A549 treated with Mapracorat at 1 μM for 4 hours (cell line): ENCODE results near the gene SLC25A22. TPM values are rescaled to one million over a fixed set of nuclear protein-coding genes. Genes with fewer than 3 reads are reported as not detected.

Experiments
- total RNA-seq: library from RNA; stranded (reverse); fragments of 200-300 nt; extraction: Qiagen RNA extraction; gene quantifications from 5 replicates; pipeline ENCODE4 v1.2.3, GENCODE V29; 2022

SLC25A22 gene
- total RNA-seq: 21.8 to 38.2 TPM (median 32.3 TPM) in 5 replicates

DNA sequence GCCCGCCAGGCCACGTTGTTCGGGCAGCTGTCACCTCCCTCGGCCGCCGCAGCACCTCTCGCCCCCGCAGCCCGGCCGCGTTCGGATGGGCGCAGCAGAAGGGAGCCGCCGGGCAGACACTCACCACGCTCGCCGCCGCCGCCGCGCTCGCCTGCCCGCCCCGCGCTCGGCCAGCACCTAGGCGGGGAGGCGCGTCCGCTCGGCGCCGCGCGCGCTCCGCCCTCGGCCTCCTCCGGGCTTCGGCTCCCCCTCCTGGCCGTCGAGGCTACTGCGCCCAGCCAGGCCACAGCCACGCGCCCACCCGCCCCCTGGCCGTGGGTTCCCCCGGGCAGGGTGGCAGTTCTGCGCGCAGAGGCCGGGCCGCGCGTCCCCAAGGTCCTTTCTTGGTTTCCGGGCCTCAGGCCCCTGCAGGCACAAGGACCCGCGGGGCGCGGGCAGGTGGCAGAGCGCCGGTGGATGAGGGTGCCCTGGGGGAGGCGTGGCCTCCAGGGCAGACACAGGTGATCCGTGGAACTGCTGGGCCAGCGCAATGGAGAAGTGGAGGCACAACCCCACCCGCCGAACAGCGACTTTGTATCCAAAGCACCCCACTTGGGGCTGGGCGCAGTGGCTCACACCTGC lies at the start of gene SLC25A22:
Gene SLC25A22 (minus strand): TSS at position 189 of the 621 bp plus-strand sequence. CDS start 3,275 bp downstream, outside the sequence.

DNA sequence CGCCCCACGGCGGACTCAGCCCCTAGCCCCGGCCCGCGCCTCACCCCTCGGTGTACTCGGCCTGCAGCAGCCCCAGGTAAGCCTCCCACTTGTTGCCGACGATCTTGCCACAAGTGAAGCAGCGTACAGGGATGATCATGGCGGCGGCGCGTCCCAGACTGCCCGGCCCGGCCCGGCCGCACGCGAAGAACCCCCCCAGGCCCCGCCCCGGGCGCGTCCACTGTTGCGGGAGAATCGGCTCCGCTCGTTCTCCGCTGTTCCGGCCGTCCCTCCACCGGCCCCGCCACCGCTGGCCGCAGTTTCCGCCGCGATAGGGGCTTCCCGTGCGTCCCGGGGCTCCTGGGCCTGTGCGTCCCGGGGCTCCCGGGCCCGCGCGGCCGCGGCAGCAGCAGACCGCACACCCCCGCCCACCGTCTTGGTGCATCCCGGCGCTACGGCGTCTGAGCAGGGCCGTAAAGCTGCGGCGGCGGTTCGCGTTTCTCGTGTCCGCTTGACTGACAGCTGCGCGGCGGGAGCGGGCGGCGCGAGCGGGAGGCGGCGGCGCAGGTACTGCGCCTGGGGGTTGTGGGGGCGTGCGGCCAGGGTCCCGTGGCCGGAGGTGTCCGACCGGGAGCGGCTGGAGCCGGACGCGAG lies 44.4 kb upstream of the SLC25A22 start, which contains the start of the genes POLR2L and TSPAN4:
Gene POLR2L (minus strand): TSS at position 160 of the 633 bp plus-strand sequence. CDS start 21 bp downstream, at position 139.
Gene TSPAN4 (plus strand): TSS at position 483 of the 633 bp plus-strand sequence. CDS start 7,453 bp downstream, outside the sequence.

DNA sequence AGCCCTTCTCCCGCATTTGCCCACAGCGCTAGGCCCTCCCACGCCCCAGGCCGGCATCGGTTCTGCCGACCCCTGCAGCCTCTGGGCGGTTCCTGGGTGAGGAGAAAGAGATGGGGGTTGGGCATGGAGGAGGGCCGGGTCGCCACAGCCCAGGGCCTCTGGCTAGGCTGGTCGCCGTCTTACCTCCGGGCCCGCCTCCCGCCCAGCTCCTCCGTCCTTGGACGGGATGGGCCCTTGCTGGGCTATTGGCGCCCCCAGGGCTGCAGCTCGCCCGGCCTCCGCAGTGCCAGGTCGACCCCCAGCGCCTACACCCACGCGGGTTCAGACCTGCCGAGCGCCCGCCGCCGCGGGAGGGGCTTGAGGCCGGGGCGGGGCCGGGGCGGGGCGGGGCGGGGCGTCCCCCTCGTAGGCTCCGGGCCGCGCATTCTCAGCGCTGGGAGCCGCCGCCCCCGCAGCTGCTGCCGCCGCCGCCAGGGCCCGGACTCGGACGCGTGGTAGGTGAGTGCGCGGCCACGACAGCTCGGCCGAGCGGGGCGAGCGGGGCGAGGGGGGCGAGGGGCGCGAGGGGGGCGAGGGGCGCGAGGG lies 34.5 kb upstream of the SLC25A22 start, which contains the start of gene CD151:
Gene CD151 (plus strand): TSS at position 424 of the 585 bp plus-strand sequence. CDS start 3,118 bp downstream, outside the sequence.

DNA sequence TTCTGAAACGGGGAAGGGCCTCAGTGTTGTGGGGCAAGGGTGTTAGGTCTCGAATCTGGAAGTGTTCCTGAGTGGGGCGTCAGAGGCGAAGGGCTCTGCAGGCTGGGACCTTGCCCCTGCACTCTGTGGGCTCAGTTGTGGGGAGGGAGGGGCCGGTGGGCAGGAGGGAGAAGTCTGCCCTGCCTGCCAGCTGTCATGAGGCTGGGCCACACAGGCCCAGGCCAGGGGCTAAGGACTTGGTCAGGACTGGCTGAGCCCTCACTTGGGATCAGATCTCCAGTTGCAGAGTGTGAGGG lies 29.8 kb upstream of the SLC25A22 start, which contains the start of gene CRACR2B:
Gene CRACR2B (plus strand): TSS at position 23 of the 296 bp plus-strand sequence. CDS start 689 bp downstream, outside the sequence.

DNA sequence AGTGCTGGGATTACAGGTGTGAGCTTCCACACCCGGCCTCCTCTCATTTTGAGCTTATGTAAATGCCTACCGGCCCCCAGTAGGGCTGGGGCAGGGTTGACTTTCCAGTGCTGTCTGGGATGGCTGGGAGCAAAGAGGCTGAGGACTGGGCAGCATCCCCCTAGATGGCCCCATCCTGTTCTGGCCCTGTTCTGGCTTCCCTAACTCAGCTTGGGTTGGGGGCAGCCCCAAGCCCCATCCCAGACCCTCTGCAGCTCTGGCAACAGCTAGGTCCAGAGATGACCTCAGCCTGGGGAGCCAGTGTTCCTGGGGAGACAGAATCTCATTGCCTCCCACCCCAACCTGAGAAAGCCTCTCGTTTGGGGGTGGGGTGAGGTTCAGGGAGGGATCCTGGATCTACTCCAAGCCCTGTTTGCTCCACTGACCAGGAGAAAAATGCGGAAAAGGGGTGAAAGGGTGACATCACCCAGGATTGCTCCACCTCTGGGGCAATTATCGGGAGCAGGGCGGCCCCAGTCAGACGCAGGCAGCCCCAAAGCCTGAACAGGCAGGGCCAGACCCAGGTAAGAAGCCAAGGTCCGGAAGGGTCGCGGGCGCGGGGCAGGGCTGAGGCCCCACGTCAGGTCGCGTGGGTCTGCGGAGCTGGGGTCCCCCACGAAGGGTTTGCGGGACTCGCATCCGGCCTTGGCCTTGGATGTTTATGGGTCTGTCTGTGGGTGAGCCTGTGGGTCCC lies 20.5 kb upstream of the SLC25A22 start, which contains the start of gene PNPLA2:
Gene PNPLA2 (plus strand): TSS at position 519 of the 733 bp plus-strand sequence. CDS start 805 bp downstream, outside the sequence.

DNA sequence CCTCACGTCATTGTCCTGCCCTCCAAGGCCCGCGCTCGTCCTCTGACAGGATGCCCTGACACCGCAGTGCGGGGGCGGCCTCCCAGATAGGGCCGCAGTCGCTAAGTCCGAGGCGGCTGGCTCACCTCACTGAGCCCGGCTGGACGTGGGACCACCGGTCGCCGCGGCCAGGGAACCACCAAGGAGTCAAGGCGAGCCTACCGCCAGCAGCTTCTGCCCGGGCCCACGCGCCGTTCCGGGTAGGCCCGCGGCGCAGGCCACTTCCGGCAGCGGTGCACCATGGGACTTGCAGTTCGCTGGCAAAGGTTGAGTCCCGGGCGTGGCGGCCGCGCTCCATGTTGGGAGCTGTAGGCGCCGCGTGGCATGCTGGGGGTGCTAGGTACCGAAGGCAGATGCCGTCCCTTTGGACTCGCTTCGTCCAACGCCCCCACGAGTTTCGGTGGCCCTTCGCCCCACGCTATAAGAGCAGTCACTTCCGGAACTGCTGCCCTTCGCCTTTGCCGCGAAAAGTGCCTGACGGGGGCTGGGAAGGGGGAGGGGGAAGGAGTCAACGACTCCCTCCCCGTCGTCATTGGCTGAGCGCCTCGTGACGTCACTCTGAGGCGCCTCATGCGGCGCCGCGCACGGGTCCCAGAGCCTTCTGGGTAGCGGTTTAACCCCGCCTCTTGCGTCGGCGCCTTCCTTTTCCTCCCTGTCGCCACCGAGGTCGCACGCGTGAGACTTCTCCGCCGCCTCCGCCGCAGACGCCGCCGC lies 11.4 kb upstream of the SLC25A22 start, which contains the start of gene RPLP2:
Gene RPLP2 (plus strand): TSS at position 681 of the 753 bp plus-strand sequence. CDS start 268 bp downstream, outside the sequence.

DNA sequence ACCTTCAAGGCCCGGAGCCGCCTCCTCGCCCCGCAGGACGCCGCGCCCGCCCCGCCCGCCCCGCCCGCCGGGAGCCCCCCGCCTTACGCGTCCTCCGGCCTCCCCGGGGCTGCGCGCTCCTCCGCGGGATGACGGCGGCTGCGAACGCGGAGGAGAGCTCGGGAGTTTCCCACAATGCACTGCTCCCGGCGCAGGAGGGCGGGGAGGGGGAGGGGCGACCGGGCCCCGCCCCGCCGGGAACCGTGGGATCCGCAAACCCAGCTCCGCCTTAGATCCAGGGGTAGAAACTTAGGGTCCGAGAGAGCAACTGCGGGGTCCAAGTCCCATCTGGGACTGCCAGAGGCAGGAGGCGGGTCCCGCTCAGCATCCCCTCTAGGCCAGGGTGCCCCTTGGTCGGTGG lies 8.1 kb downstream of the SLC25A22 start, which contains the start of gene CEND1:
Gene CEND1 (minus strand): TSS at position 148 of the 400 bp plus-strand sequence. CDS start 1,514 bp downstream, outside the sequence.

DNA sequence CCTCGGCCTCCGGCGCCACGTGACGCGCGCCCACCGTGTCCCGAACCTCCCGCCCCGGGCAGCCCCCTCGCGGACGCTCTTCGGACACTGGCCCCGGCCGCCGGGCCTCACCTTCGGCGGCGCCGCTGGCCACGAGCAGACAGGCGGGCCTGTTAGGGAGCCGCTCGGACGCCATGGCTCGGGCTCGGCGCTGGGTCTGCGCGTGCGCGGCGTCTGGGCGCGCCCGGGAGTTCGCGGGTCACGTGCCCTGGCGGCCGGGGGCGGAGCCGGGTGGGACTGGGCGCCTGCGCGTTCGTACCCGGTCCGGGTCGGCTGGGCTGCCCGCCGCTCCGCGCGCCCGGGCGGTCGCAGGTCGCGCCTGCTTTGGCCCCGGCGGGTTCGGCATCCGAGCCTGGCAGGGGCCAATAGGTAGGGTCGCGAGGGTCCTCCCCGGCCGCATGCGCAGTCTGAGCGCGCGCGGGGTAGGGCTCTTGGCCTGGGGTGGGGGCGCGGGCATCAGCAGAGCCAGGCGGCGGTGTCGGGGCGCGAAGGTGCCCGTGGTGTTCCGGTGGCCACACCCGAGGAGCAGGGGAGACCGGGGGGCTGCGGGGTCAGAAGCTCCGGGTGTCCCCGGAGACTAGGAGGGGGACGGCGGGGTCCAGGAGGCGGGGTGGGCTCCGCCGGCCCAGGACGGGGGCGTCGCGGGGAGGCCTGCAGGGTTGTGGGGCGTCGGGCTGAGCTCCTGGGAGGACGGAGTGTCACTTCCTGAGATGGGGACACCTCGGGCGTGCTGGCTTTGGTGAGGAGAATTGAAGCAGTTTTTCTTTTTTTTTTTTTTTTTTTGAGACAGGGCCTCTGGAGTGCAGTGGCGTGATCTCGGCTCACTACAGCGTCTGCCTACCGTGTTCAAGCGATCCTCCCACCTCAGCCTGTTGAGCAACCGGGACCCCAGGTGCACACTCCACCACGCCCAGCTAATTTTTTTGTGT lies 20.5 kb downstream of the SLC25A22 start, which contains the start of gene GATD1:
Gene GATD1 (minus strand): TSS at position 200 of the 968 bp plus-strand sequence. CDS start 25 bp downstream, at position 175.

DNA sequence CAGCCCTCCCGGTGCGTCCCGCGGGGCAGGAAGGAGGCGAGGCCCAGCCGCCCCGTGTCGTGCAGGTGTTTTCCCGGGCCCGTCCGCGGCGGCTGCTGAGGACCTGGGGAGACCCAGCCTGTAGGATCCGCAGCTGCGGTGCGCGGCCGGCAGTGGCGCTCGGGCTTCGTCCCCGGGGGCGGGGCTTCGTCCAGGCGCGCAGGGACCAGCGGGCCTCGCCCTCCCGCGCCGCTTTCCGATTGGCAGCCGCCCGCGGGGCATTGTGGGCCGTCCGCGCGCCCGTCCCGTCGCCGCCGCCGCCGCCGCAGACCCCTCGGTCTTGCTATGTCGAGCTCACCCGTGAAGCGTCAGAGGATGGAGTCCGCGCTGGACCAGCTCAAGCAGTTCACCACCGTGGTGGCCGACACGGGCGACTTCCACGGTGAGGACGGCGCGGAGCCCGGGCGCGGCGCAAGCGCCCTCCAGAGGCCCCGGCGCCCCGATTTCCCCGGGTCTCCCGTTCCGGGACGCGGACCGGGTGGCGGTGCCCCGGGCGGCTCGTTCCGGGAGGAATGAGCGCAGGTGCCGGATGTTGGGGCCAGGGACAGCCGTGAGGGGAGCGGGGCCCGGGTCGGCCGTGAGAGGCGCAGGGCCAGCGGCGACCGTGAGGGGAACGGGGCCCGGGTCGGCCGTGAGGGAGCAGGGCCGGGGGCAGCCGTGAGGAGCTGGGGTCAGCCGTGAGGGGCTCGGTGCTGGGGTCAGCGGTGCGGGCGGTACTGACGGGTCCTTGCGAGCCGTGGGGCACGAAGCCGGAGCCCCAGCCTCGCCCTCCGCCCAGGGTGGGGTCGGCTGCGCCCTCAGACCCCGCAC lies 50.7 kb downstream of the SLC25A22 start, which contains the start of gene TALDO1:
Gene TALDO1 (plus strand): TSS at position 307 of the 849 bp plus-strand sequence. CDS start 18 bp downstream, at position 325.

Other genes starting within 250 kb of the SLC25A22 start
- 2.0 to 3.0 TPM (median 2.7 TPM) in 5 replicates for gene LMNTD2, start 237.5 kb downstream of the SLC25A22 start, total RNA-seq
- gene RASSF7, start 237.3 kb downstream of the SLC25A22 start, total RNA-seq: 39.7 to 54.5 TPM (median 51.0 TPM) in 5 replicates
- gene PHRF1, start 221.8 kb downstream of the SLC25A22 start, total RNA-seq: 26.6 to 36.8 TPM (median 36.2 TPM) in 5 replicates
- 5.0 to 7.9 TPM (median 6.0 TPM) in 5 replicates for gene IRF7, start 182.3 kb downstream of the SLC25A22 start, total RNA-seq
- gene CDHR5, start 173.3 kb downstream of the SLC25A22 start, total RNA-seq: 0.06 to 0.26 TPM (median 0.18 TPM) in 4 of 5 replicates, not detected in the other
- gene SCT, start 171.1 kb downstream of the SLC25A22 start, total RNA-seq: not detected in 5 replicates
- gene DRD4, start 161.0 kb downstream of the SLC25A22 start, total RNA-seq: 0.09 to 0.64 TPM (median 0.32 TPM) in 5 replicates
- gene DEAF1, start 103.1 kb downstream of the SLC25A22 start, total RNA-seq: 24.1 to 34.9 TPM (median 32.0 TPM) in 5 replicates
- 7.6 to 12.4 TPM (median 8.4 TPM) in 5 replicates for gene TMEM80, start 102.5 kb downstream of the SLC25A22 start, total RNA-seq
- 68.5 to 140 TPM (median 124 TPM) in 5 replicates for gene EPS8L2, start 92.0 kb downstream of the SLC25A22 start, total RNA-seq
- gene TALDO1, start 50.8 kb downstream of the SLC25A22 start, total RNA-seq: 389 to 446 TPM (median 405 TPM) in 5 replicates
- gene GATD1, start 20.8 kb downstream of the SLC25A22 start, total RNA-seq: 34.1 to 52.3 TPM (median 47.9 TPM) in 5 replicates
- 1.9 to 2.7 TPM (median 2.2 TPM) in 5 replicates for gene CEND1, start 8.2 kb downstream of the SLC25A22 start, total RNA-seq
- gene PIDD1, start 7.0 kb upstream of the SLC25A22 start, total RNA-seq: 9.5 to 16.4 TPM (median 14.6 TPM) in 5 replicates
- 1,691 to 2,493 TPM (median 2,369 TPM) in 5 replicates for gene RPLP2, start 11.7 kb upstream of the SLC25A22 start, total RNA-seq
- gene PNPLA2, start 20.6 kb upstream of the SLC25A22 start, total RNA-seq: 41.0 to 62.3 TPM (median 56.7 TPM) in 5 replicates
- 4.0 to 6.3 TPM (median 5.2 TPM) in 5 replicates for gene CRACR2B, start 29.6 kb upstream of the SLC25A22 start, total RNA-seq
- 806 to 852 TPM (median 825 TPM) in 5 replicates for gene CD151, start 34.7 kb upstream of the SLC25A22 start, total RNA-seq
- 607 to 738 TPM (median 630 TPM) in 5 replicates for gene POLR2L, start 44.2 kb upstream of the SLC25A22 start, total RNA-seq
- gene TSPAN4, start 44.6 kb upstream of the SLC25A22 start, total RNA-seq: 128 to 207 TPM (median 190 TPM) in 5 replicates
- 71.0 to 76.7 TPM (median 73.6 TPM) in 5 replicates for gene CHID1, start 112.5 kb upstream of the SLC25A22 start, total RNA-seq
- gene AP2A2, start 127.6 kb upstream of the SLC25A22 start, total RNA-seq: 32.5 to 39.1 TPM (median 37.7 TPM) in 5 replicates
- 0.01 to 0.02 TPM in 2 of 5 replicates, not detected in the others for gene MUC6, start 238.4 kb upstream of the SLC25A22 start, total RNA-seq